Suprapubic skin (tissue), 4 donors: ENCODE measurements around the gene MRO.

Source experiments
- CTCF ChIP-seq, 2 donors: fragments of 200-600 bp in 1 of 2; fragments of 450-650 bp in 1 of 2; sonication (generic) in 1 of 2; IDR thresholded peaks; one replicate each; pipeline ENCODE4 v1.5.1; 2016 to 2019; ENCODE audit warnings: antibody characterized with exemption in 2 of 2, mild to moderate bottlenecking in 1 of 2, moderate library complexity in 1 of 2
- EP300 ChIP-seq: sonication (generic); formaldehyde crosslinking; IDR thresholded peaks from one replicate; pipeline ENCODE4 v1.6.1; 2017; ENCODE audit warnings: antibody characterized with exemption
- POLR2AphosphoS5 ChIP-seq, 3 donors: sonication (generic); formaldehyde crosslinking; IDR thresholded peaks; one replicate each; pipeline ENCODE4 v1.6.1; 2017; ENCODE audit warnings: antibody characterized with exemption in 3 of 3

GRCh38 chr18:50793641-50794565 lies 25.9 kb downstream of the MRO start:
- TF ChIP-seq CTCF (IDR thresholded peaks at IDR 0.05): no peak
- no peak for TF ChIP-seq EP300
- TF ChIP-seq POLR2AphosphoS5 (IDR thresholded peaks at IDR 0.05): no peak
